Stomach (tissue), 9 donors: ENCODE data around the gene RCAN2. TPM values are rescaled to one million over a fixed set of nuclear protein-coding genes. Genes with fewer than 3 reads are reported as not detected.

Source experiments
- DNase-seq, 2 donors: peaks; one replicate each; pipeline versions ENCODE4 v3.0.0 to v3.0.0-alpha.2; 2013 to 2019
- H3K27ac ChIP-seq, 5 donors: fragments of 200-600 bp in 4 of 5; sonication (generic) in 4 of 5; one replicate each; pipeline ENCODE4 v1.5.1; 2013 to 2019; ENCODE audit warnings: mild to moderate bottlenecking in 1 of 5, moderate library complexity in 1 of 5
- H3K27me3 ChIP-seq, 3 donors: fragments of 200-600 bp; sonication (generic); one replicate each; pipeline ENCODE4 v1.5.1; 2017 to 2019; ENCODE audit warnings: mixed run types in 1 of 3
- H3K36me3 ChIP-seq, 4 donors: fragments of 200-600 bp; sonication (generic); 1 replicate in 3 of 4; 2 replicates in 1 of 4; pipeline ENCODE4 v1.5.1; 2016 to 2019
- H3K4me1 ChIP-seq, 4 donors: fragments of 200-600 bp; sonication (generic); one replicate each; pipeline ENCODE4 v1.5.1; 2016 to 2019
- H3K4me3 ChIP-seq, 4 donors: fragments of 200-600 bp; sonication (generic) in 3 of 4; one replicate each; pipeline ENCODE4 v1.5.1; 2016 to 2019; ENCODE audit warnings: mild to moderate bottlenecking in 1 of 4
- H3K9me3 ChIP-seq, 4 donors: fragments of 200-600 bp; sonication (generic); one replicate each; pipeline ENCODE4 v1.5.1; 2016 to 2019
- CTCF ChIP-seq, 7 experiments: fragments of 450-650 bp in 4 of 7; fragments of 200-600 bp in 3 of 7; sonication (generic) in 3 of 7; IDR thresholded peaks; one replicate each; pipeline ENCODE4 v1.5.1; 2016 to 2019; ENCODE audit warnings: antibody characterized with exemption in 7 of 7, control low read depth in 2 of 7, mild to moderate bottlenecking in 1 of 7
- EP300 ChIP-seq: sonication (generic); formaldehyde crosslinking; IDR thresholded peaks from one replicate; pipeline ENCODE4 v1.6.1; 2017; ENCODE audit warnings: antibody characterized with exemption
- POLR2A ChIP-seq, 4 donors: fragments of 450-650 bp; IDR thresholded peaks; one replicate each; pipeline ENCODE4 v1.6.1; 2016; ENCODE audit warnings: antibody characterized with exemption in 4 of 4, control low read depth in 2 of 4, mild to moderate bottlenecking in 1 of 4, moderate library complexity in 1 of 4
- POLR2AphosphoS5 ChIP-seq, 3 donors: sonication (generic); formaldehyde crosslinking; IDR thresholded peaks; one replicate each; pipeline ENCODE4 v1.6.1; 2016; ENCODE audit warnings: antibody characterized with exemption in 3 of 3
- WGBS, 5 donors: extraction: QIAGEN DNeasy Blood & Tissue Kit in 3 of 5; methylation state at CpG; one replicate each; pipeline versions ENCODE4 v1.1.5 to v1.1.7; 2013 to 2018; 5-methylcytosine and 5-hydroxymethylcytosine counted together
- intact Hi-C: fragments of 100-400 bp; cut with DNase I; formaldehyde crosslinking; loops from one replicate; pipeline ENCODE4 v1.15.1; 2023; ENCODE audit warnings: low total_unique reads
- polyA plus RNA-seq, 3 donors: library from polyadenylated mRNA; stranded (reverse); fragments of 200-250 nt; gene quantifications; one replicate each; pipeline ENCODE4 v1.2.3, GENCODE V29; 2013
- total RNA-seq, 5 donors: library from RNA; depleted of rRNA; stranded (reverse); fragments of >200 nt; gene quantifications; one replicate each; pipeline versions ENCODE4 v1.1.0 to v1.2.3, GENCODE V29; 2014 to 2016
- donor health status: healthy with polysubstance abuse.
- donor health status: Bipolar disorder and iron deficiency.
- donor health status: healthy.

Gene RCAN2
- total and polyA plus RNA-seq, 8 donors = 7.2 to 69.2 (median 21.4) TPM

GRCh38 chr6:46273911-46274310, 217.3 kb downstream of the RCAN2 start:
- no peak for TF ChIP-seq POLR2A (IDR thresholded peaks at IDR 0.05)
- TF ChIP-seq EP300 = no peak
- TF ChIP-seq CTCF (IDR thresholded peaks at IDR 0.05) = no peak
- peak in 1 of 3 donors; percentile 9 for TF ChIP-seq POLR2AphosphoS5 (IDR thresholded peaks at IDR 0.05)
- Histone ChIP-seq H3K27ac (no peak overlapping the region), H3K4me1 (peaks cover 0 to 16% (median 11%) of the 10 kb centered on the region in 4 donors), H3K27me3 (no peaks in the 10 kb centered on the region), H3K36me3 (no peaks in the 10 kb centered on the region), H3K4me3 (no peak overlapping the region), H3K9me3 (no peaks in the 10 kb centered on the region)
- 18 to 33% (median 26%) methylated on average over 2 of the region's 2 CpGs for WGBS, 5 donors
- peak in 1 of 2 donors; percentile 33 for DNase-seq
- intact Hi-C loops = no loop called here

GRCh38 chr6:46271728-46272127, 219.5 kb downstream of the RCAN2 start:
- no peak overlapping the region for H3K27ac ChIP-seq
- H3K9me3 ChIP-seq = no peaks in the 10 kb centered on the region
- no peak for DNase-seq
- TF ChIP-seq POLR2A (IDR thresholded peaks at IDR 0.05) (no peak), POLR2AphosphoS5 (IDR thresholded peaks at IDR 0.05) (no peak), EP300 (no peak), CTCF (IDR thresholded peaks at IDR 0.05) (no peak)
- no peaks in the 10 kb centered on the region for H3K36me3 ChIP-seq
- H3K27me3 ChIP-seq = no peaks in the 10 kb centered on the region
- intact Hi-C loops = no loop called here
- H3K4me1 ChIP-seq = peaks cover 0 to 16% (median 11%) of the 10 kb centered on the region in 4 donors
- H3K4me3 ChIP-seq = no peak overlapping the region
- 84 to 93% (median 88%) methylated on average over 3 of the region's 3 CpGs for WGBS, 5 donors

GRCh38 chr6:46271107-46271506, 220.1 kb downstream of the RCAN2 start:
- no peaks in the 10 kb centered on the region for H3K36me3 ChIP-seq
- TF ChIP-seq EP300 (no peak), POLR2AphosphoS5 (IDR thresholded peaks at IDR 0.05) (no peak), CTCF (IDR thresholded peaks at IDR 0.05) (no peak), POLR2A (IDR thresholded peaks at IDR 0.05) (no peak)
- intact Hi-C loops = no loop called here
- H3K4me1 ChIP-seq = peaks cover 0 to 16% (median 11%) of the 10 kb centered on the region in 4 donors
- no peak overlapping the region for H3K4me3 ChIP-seq
- no peak overlapping the region for H3K27ac ChIP-seq
- WGBS, 5 donors = 69 to 79% (median 72%) methylated on average over 4 of the region's 4 CpGs
- no peaks in the 10 kb centered on the region for H3K27me3 ChIP-seq
- no peaks in the 10 kb centered on the region for H3K9me3 ChIP-seq
- DNase-seq = no peak

GRCh38 chr6:46270336-46270735, 220.9 kb downstream of the RCAN2 start:
- Histone ChIP-seq H3K4me3 (no peak overlapping the region), H3K36me3 (no peaks in the 10 kb centered on the region), H3K9me3 (no peaks in the 10 kb centered on the region), H3K4me1 (peaks cover 0 to 16% (median 11%) of the 10 kb centered on the region in 4 donors), H3K27me3 (no peaks in the 10 kb centered on the region), H3K27ac (no peak overlapping the region)
- no peak for DNase-seq
- intact Hi-C loops = no loop called here
- TF ChIP-seq CTCF (IDR thresholded peaks at IDR 0.05) = no peak
- TF ChIP-seq EP300 = no peak
- no peak for TF ChIP-seq POLR2AphosphoS5 (IDR thresholded peaks at IDR 0.05)
- TF ChIP-seq POLR2A (IDR thresholded peaks at IDR 0.05) = no peak
- 85 to 92% (median 90%) methylated on average over 6 to 7 of the region's 7 CpGs for WGBS, 5 donors
